Dermis microvascular lymphatic vessel endothelial cell (primary cell): ENCODE results near the gene PABPN1L. TPM values are rescaled to one million over a fixed set of nuclear protein-coding genes. Genes with fewer than 3 reads are reported as not detected.

ENCODE experiments used
- DNase-seq, 2 donors: peaks; one replicate each; pipeline versions ENCODE4 v3.0.0 to v3.0.0-alpha.2; 2010; ENCODE audit warnings: low read depth in 2 of 2
- total RNA-seq: library from RNA; depleted of rRNA; stranded (reverse); fragments of >200 nt; gene quantifications from 2 replicates; pipeline ENCODE4 v1.2.1, GENCODE V29; 2014

The PABPN1L gene, protein sequence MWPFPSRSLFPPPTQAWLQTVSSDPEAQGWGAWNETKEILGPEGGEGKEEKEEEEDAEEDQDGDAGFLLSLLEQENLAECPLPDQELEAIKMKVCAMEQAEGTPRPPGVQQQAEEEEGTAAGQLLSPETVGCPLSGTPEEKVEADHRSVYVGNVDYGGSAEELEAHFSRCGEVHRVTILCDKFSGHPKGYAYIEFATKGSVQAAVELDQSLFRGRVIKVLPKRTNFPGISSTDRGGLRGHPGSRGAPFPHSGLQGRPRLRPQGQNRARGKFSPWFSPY
- not detected in 2 replicates for total RNA-seq

DNA sequence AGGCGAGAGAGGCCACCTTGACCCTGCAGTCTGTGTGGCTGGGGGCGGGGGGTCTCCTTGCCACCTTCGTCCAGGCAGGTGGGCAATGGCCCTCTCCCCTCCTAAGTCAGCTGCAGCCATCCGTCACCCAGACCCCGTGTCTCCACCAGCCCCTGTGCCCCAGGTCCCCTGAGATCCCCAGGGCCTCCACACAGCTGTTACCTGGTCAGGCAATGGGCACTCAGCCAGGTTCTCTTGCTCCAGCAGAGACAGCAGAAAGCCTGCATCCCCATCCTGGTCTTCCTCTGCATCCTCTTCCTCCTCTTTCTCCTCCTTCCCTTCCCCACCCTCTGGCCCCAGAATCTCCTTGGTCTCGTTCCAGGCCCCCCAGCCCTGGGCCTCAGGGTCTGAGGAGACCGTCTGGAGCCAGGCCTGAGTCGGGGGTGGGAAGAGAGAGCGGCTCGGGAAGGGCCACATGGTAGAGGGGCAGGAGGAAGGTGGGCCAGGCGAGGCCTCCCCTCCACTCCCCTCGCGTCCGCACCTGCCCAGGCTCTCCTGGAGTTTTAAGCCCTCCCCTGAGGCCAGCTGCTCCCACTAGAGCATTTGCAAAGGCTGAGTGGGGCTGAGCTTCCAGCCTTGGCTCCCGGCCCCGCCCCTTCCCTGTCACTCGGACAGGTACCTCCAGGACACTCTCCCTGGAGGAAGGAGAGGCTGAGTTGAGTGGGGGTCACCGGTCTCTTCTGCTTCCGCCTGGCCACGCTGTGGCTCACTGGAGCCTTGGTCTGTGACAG lies at the start of gene PABPN1L:
Gene PABPN1L, minus strand, starts transcription at position 510 of the 770 bp plus-strand sequence. Its CDS starts 54 bp downstream, at position 456.
- DNase-seq, result no peak

DNA sequence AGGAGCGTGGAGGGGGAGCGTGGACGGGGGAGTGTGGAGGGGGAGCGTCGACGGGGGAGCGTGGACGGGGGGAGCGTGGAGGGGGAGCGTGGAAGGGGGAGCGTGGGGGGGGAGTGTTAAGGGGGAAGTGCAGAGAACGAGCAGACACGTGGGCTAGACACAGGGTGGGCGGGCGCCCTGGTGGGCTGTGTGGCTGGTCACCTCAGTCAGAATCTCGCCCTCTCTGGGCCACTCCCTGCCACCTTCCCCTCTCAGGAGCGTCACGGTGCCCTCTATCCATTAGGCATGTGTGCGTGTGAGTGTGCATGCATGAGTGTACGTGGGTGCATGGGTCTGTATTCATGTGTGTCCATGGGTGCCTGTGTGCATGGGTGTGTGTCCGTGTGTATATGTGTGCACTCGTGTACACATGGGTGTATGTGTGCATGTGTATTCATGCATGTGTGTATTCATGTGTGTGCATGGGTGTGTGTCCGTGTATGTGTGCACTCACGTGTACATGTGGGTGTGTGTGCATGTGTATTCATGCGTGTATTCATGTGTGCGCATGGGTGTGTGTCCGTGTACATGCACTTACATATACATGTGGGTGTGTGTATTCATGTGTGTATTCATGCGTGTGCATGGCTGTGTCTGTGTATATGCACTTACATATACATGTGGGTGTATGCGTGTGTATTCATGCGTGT lies 49.3 kb upstream of the PABPN1L start:
- DNase-seq, result no peak

DNA sequence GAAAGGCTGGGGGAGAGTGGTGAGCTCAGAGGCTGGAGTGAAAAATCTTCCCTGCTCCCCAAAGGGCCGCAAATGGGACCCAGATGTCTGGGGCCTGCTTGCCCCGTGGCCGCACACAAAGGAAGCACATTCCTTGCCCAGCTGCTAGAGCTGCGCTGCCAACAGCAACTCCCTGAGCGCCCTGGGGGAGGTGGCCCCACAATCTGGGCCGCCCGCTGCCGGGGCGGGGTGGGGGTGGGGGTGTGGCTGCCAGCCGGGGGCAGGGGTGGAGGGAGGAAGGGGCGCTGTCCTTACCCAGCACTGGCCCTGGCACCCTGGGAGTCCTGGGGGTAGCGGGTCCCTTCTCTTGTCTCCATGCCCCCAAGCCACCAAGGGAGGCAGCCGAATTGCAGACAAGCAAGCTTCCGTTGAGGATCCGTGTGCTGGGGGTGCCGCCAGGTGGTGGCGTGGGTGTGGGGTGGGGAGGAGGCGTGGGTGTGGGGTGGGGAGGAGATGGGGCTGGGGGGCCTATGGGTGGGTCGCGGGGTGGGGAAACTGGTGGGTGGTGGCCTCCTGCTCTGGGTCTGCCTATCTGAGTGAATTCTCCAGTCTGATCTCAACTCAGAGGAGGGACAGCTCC lies 48.4 kb upstream of the PABPN1L start:
- no peak for DNase-seq

DNA sequence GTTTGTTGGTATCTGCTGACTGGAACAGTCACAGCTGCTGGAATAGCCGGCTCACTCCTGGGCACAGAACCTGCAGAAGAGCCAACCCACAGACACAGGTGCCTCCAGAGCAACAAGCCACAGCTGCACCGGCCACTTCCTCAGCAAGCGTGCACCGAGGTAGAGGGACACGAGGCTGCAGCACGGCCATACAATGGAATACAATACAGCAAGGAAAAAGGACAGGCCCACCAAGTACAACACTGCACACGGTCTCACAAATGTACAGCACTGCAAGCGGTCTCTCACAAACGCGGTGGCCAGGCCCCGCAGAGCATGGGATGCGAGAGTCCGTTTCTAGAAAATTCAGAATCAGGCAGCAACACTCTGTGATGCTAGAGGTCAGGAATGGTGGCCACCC lies 47.4 kb upstream of the PABPN1L start:
- DNase-seq, result no peak

- DNase-seq, result no peak
These were observed 46.6 kb upstream of the PABPN1L start for GRCh38 chr16:88913001-88913612.

- no peak for DNase-seq
These were observed 46.1 kb upstream of the PABPN1L start for GRCh38 chr16:88912556-88912955.

GRCh38 chr16:88911946-88912310 lies 45.5 kb upstream of the PABPN1L start:
- DNase-seq, result no peak

DNA sequence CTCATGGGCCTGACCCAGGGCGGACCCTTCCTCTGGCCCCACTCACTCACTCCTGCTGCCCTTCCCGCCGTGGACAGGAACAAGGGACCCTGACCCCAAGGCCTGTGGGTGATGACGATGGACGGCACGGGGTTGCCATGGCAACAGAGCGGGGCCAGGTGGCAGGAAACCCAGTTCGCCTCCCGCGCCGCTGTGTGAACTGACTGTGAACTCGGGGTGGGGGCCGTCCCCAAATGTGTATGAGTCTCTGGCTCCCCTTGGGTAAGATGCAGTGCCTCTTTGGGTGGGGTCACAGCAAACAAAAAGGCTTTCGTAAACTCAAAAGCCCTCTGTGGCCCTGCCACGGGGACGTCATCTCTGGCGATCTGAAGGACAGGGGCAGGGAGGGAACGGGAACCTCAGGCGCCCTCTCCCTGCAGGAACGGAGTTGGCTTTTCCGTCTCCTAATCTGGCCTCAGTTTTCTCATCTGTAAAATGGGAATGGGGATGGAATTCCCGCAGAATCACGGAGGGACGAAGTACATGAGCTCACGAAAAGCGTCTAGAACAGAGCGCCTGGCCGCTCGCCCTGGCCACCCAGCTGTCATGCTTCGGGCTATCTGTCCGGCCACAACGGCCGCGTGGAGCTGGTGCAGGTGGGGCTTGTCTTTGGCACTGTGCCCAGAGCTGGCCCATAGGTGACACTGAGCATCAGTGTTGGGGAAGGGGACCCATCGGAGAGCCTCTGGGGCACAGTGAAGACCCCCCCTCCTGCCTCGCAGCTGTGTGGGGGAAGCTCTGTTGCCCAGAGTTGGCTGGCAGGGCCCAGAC lies 44.9 kb upstream of the PABPN1L start:
- DNase-seq, result peak; percentile 47 to 63

DNA sequence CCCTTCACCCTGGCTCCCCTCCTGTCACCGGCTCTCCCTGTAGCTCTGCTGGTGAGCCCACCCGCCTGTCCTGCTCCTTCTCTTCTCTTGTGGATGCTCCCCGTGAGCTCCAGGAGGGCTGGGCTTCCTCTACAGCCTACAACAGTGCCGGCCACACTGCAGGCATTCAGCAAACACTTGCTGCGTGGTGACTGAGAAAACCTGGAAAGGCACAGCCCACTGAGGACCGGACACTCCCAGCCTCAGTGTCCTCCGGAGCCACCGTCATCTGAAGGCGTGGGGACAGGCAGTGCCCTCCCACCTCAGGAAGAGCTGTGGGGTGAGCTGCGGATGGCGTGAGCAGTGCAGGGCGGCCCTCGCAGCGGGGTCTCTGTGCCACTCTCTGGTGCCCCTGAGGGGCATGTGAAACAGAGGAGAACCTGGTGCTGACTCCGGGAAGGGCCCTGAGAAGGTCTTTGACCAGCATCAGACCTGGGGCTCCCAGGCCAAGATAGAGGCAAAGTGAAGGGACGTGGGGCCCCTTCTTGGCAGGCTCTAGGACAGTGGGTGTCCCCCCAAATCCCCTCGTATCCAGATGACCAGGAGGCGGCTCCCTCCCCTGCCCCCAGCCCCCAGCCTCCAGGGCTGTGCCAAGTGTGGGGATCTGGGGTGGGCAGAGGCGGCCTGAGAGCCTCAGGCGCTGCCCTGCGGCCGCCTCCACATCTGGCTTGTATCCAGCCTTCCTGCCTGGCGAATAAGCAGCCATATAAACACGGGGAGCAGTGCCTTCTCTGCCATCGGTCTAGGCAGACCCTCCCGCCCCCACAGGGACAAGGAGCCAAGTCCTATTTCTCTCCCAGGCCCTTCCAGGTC lies 44.0 kb upstream of the PABPN1L start:
- no peak for DNase-seq

GRCh38 chr16:88909431-88910210 lies 43.2 kb upstream of the PABPN1L start:
- no peak for DNase-seq

DNA sequence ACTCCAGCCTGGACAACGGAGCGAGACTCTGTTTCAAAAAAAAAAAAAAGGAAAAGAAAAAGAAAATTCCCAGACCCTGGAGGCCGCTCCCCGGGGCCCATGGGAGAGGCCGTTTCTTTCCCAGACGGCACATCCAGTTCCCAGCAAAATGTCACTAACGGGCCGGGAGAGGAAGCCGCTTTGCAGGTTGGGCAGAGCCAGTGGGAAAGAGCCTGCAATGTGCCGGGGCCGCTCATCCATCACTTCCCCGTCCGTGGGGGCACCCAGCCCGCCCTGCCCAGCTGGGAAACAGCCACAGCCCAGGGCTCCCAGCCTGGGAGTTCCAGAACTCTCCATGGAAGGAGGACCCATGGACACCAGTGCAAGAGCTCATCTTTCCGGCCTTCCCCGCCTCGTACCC lies 41.8 kb upstream of the PABPN1L start:
- DNase-seq, result no peak

DNA sequence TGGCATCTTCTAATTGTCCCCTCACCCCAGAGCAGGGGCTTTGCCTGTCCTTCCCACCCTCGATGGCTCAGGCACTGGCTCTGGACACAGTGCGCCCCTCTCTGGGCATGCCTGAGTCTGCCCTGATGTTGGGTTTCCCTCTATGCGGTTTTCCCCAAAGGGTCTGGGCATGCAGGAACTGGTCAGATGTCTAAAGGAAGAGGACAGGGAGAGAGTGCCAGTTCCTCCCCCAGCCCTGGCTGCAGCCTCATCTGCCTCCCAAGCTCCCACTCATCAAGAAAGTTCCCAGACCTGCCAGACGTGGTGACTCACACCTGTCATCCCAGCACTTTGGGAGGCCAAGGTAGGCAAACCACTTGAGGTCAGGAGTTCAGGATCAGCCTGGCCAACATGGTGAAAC lies 41.3 kb upstream of the PABPN1L start:
- DNase-seq, result no peak

GRCh38 chr16:88906535-88907105 lies 40.2 kb upstream of the PABPN1L start:
- DNase-seq, result no peak

DNA sequence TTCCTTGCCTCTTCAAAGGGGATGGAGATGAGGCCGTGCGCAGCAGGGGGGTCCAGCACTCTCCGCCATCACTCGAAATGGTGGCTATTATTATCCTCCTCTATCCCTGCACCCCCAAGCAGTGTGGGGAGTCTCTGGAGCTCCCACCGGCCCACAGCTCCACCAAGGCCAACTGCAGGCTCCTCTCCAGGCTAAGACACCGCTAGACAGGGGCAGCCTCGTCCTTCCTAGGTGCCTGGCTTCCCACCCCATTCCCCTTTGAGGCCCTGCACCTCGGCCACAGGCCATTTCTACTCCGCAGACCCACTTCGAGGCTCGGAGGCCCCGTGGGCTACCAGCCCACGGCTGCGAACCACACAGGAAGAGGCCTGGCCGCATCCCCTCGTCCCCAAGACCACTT lies 39.6 kb upstream of the PABPN1L start:
- no peak for DNase-seq

DNA sequence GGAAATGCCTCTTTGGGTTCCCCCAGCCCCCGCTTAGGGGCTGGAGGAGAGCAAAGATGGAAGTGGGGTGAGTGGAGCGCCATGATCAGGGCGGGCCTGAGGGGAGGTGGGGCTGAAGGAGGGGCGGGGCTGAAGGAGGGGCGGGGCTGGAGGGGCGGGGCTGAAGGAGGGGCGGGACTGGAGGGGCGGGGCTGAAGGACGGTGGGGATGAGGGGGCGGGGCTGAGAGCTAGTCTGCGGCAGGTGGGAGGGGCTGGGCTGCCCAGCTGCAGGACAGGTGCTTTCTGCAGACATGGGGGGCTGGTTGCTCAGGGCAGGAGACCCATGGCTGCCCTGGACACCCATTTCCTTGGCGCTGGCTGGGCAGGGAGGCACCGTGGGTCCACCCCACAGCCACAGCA lies 39.1 kb upstream of the PABPN1L start:
- peak in 1 of 2 donors; percentile 7 for DNase-seq

DNA sequence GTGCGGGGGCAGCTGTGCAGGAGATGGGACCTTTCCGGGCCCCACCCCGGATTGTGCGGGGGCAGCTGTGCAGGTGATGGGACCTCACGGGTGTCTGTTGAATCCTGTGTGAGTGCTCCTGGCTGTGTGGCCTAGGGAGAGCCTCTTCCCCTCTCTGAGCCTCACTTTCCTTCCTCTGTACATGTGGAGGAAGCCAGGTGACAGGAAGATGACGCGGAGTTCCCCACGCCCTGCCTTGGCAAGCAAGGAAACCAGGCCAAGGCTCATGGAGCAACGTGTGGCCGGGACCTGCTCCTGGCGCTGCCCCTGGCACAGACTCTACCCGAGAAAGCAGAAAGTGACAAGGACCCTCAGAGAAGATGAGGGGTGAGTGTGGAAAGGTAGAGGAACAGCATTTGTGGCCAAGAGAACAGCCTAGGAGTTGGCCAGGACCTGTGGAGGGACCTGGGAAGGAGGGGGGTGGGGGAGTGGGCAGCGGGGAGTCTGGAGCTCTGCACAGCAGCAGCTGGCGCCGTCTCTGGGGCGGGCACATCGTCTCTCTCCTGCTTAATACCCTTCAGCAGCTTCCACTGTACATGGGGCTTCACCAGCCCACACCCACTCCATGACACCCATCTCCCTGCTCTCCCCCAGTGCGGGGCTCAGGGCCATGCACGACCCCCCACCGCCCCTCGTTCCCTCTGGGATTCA lies 38.4 kb upstream of the PABPN1L start:
- DNase-seq, result peak in 1 of 2 donors; percentile 6

DNA sequence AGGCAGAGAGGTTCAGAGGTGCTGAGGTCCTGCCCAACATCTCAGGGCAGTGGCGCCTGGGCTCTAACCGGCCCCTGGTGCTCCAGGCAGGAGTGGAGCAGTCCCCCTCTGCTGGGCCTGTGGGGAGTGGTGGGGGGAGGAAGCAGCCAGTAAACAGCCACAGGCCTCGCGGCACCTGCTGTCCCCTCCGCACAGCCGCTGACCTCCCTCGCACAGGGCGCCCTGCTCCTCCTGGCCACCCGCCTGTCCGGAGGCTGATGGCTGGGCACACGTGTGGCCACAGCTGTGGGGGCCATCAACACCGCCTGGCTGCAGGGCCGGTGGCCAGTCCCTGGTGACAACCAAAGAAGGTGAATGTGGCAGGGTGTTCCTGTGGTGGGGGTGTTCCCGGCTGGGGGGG lies 36.8 kb upstream of the PABPN1L start:
- DNase-seq, result no peak

GRCh38 chr16:88902744-88903143 lies 36.3 kb upstream of the PABPN1L start:
- no peak for DNase-seq
